Muscle layer of colon (tissue), 2 donors: ENCODE measurements around the gene TIMELESS.

ENCODE experiments used
- H3K27ac ChIP-seq: one replicate; pipeline ENCODE4 v1.7.0; 2013; ENCODE audit warnings: low read depth, mild to moderate bottlenecking, low read length, moderate library complexity
- H3K27me3 ChIP-seq, 2 donors: one replicate each; pipeline ENCODE4 v1.7.0; 2013; ENCODE audit warnings: low read length in 2 of 2, mild to moderate bottlenecking in 2 of 2; ENCODE audit not compliant: insufficient read depth in 2 of 2, control insufficient read depth in 1 of 2
- H3K36me3 ChIP-seq: one replicate; pipeline ENCODE4 v1.7.0; 2013; ENCODE audit warnings: mild to moderate bottlenecking, low read length; ENCODE audit not compliant: insufficient read depth
- H3K4me1 ChIP-seq: one replicate; pipeline ENCODE4 v1.7.0; 2013; ENCODE audit warnings: mild to moderate bottlenecking, low read length; ENCODE audit not compliant: insufficient read depth
- H3K4me3 ChIP-seq, 2 donors: one replicate each; pipeline ENCODE4 v1.7.0; 2013; ENCODE audit warnings: low read length in 2 of 2, low read depth in 1 of 2, mild to moderate bottlenecking in 1 of 2, moderate library complexity in 1 of 2
- H3K9ac ChIP-seq: one replicate; pipeline ENCODE4 v1.7.0; 2013; ENCODE audit warnings: low read length
- H3K9me3 ChIP-seq: one replicate; pipeline ENCODE4 v1.7.0; 2013; ENCODE audit warnings: mild to moderate bottlenecking, low read length
- donor health status: abdominal sarcoma.
- donor health status: Adenocarcinoma of cecum.

Gene TIMELESS

GRCh38 chr12:56366948-56367347 is 82.3 kb downstream of the TIMELESS start:
- Histone ChIP-seq H3K9ac (no peak overlapping the region), H3K4me3 (no peak overlapping the region), H3K4me1 (no peaks in the 10 kb centered on the region), H3K27me3 (no peaks in the 10 kb centered on the region), H3K9me3 (no peaks in the 10 kb centered on the region), H3K36me3 (no peaks in the 10 kb centered on the region), H3K27ac (no peak overlapping the region)
